ENCODE measurements around the gene TNN.
"Not testable (repeated sequence)": the region's sequence is repeated elsewhere in the genome, so short reads cannot be mapped to it uniquely, and the experiment has no call there.

TNN gene, protein sequence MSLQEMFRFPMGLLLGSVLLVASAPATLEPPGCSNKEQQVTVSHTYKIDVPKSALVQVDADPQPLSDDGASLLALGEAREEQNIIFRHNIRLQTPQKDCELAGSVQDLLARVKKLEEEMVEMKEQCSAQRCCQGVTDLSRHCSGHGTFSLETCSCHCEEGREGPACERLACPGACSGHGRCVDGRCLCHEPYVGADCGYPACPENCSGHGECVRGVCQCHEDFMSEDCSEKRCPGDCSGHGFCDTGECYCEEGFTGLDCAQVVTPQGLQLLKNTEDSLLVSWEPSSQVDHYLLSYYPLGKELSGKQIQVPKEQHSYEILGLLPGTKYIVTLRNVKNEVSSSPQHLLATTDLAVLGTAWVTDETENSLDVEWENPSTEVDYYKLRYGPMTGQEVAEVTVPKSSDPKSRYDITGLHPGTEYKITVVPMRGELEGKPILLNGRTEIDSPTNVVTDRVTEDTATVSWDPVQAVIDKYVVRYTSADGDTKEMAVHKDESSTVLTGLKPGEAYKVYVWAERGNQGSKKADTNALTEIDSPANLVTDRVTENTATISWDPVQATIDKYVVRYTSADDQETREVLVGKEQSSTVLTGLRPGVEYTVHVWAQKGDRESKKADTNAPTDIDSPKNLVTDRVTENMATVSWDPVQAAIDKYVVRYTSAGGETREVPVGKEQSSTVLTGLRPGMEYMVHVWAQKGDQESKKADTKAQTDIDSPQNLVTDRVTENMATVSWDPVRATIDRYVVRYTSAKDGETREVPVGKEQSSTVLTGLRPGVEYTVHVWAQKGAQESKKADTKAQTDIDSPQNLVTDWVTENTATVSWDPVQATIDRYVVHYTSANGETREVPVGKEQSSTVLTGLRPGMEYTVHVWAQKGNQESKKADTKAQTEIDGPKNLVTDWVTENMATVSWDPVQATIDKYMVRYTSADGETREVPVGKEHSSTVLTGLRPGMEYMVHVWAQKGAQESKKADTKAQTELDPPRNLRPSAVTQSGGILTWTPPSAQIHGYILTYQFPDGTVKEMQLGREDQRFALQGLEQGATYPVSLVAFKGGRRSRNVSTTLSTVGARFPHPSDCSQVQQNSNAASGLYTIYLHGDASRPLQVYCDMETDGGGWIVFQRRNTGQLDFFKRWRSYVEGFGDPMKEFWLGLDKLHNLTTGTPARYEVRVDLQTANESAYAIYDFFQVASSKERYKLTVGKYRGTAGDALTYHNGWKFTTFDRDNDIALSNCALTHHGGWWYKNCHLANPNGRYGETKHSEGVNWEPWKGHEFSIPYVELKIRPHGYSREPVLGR (N-terminal part only)
- long read RNA-seq = 0 reads

DNA sequence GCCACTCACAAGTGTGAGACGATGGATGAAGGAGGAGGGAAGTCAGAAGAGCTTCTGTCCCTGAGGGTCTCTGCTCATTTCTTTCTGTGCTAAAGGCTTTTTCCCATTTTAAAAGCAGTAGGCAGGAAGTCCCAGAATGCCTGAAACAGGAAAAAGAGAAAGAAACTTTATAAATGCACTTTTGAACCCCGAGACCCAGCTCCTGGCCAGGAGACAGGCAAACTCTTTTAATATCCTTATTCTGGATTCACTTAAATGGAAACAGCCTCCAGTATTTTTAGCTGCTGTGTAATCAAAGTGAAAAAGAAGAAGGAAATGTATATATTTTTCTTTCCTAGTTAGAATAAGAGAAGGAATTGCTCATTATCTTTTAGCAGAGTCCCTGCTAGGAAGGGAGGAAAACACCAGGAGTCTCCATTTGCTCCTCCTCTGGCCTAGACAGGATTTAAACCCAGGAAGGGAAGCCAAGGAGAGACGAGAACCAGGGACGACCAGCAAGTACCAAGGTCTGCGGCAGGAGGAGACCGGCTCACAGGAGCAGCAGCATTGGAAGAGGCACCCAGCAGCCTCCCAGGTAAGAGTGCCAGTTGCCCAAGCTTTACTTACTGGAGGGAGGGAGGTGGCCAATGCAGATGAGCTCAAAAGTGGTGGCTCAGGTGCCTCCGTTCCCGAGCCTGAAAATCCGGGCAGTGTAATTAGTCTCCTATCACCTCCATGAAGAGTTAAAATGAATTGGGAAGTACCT is at the start of gene TNN:
TNN (plus strand) TSS at position 472 of the 745 bp plus-strand sequence. CDS start 9,586 bp downstream, outside the sequence.
- Histone ChIP-seq H3K4me3 (replicated peaks; ENCODE audit: insufficient read depth, low read length) (no peak within 1 kb of the TSS), H3K27me3 (ENCODE audit: insufficient read depth, poor library complexity, severe bottlenecking) (no peaks in the 10 kb centered on the region), H3K27ac (replicated peaks) (no peak within 1 kb of the TSS)
- no peak for TF ChIP-seq POLR2AphosphoS5 (IDR thresholded peaks at IDR 0.05; ENCODE audit: low read depth)
- TF ChIP-seq, protein P1, sequence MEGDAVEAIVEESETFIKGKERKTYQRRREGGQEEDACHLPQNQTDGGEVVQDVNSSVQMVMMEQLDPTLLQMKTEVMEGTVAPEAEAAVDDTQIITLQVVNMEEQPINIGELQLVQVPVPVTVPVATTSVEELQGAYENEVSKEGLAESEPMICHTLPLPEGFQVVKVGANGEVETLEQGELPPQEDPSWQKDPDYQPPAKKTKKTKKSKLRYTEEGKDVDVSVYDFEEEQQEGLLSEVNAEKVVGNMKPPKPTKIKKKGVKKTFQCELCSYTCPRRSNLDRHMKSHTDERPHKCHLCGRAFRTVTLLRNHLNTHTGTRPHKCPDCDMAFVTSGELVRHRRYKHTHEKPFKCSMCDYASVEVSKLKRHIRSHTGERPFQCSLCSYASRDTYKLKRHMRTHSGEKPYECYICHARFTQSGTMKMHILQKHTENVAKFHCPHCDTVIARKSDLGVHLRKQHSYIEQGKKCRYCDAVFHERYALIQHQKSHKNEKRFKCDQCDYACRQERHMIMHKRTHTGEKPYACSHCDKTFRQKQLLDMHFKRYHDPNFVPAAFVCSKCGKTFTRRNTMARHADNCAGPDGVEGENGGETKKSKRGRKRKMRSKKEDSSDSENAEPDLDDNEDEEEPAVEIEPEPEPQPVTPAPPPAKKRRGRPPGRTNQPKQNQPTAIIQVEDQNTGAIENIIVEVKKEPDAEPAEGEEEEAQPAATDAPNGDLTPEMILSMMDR (IDR thresholded peaks at IDR 0.05; ENCODE audit: insufficient read depth, low read length) = no peak
- no peak for TF ChIP-seq SPI1 (IDR thresholded peaks at IDR 0.05; ENCODE audit: borderline replicate concordance, low read depth)
- no peak for TF ChIP-seq GABPA (IDR thresholded peaks at IDR 0.05; ENCODE audit: low read depth)
- TF ChIP-seq, protein P2, sequence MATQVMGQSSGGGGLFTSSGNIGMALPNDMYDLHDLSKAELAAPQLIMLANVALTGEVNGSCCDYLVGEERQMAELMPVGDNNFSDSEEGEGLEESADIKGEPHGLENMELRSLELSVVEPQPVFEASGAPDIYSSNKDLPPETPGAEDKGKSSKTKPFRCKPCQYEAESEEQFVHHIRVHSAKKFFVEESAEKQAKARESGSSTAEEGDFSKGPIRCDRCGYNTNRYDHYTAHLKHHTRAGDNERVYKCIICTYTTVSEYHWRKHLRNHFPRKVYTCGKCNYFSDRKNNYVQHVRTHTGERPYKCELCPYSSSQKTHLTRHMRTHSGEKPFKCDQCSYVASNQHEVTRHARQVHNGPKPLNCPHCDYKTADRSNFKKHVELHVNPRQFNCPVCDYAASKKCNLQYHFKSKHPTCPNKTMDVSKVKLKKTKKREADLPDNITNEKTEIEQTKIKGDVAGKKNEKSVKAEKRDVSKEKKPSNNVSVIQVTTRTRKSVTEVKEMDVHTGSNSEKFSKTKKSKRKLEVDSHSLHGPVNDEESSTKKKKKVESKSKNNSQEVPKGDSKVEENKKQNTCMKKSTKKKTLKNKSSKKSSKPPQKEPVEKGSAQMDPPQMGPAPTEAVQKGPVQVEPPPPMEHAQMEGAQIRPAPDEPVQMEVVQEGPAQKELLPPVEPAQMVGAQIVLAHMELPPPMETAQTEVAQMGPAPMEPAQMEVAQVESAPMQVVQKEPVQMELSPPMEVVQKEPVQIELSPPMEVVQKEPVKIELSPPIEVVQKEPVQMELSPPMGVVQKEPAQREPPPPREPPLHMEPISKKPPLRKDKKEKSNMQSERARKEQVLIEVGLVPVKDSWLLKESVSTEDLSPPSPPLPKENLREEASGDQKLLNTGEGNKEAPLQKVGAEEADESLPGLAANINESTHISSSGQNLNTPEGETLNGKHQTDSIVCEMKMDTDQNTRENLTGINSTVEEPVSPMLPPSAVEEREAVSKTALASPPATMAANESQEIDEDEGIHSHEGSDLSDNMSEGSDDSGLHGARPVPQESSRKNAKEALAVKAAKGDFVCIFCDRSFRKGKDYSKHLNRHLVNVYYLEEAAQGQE (IDR thresholded peaks at IDR 0.05; ENCODE audit: insufficient replicate concordance, low read depth) = no peak
- no peak for DNase-seq (ENCODE audit: low read depth in 1 of 2, low spot score in 1 of 2)

DNA sequence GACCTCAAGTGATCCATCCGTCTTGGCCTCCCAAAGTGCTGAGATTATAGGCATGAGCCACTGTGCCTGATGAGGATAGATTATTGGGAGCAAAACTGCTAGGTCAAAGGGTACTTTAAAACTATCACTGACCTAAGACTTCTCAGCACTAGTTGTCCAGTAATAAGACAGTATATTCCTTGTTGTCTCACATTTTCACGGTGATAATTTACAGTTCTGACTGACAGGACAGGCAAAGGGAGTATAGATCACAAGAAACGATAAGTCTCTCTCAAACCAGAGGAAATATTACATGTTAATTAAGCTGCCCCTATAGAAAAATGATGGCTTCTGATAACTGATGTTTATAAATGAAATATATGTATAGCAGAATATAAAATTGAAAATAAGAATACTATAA is 48.1 kb upstream of the TNN start:
- no peak for DNase-seq (ENCODE audit: low read depth in 1 of 2, low spot score in 1 of 2)
- H3K4me3 ChIP-seq (replicated peaks; ENCODE audit: insufficient read depth, low read length) = no peak overlapping the region
- no peak for TF ChIP-seq POLR2AphosphoS5 (IDR thresholded peaks at IDR 0.05; ENCODE audit: low read depth)
- TF ChIP-seq, protein P2 (IDR thresholded peaks at IDR 0.05; ENCODE audit: insufficient replicate concordance, low read depth) = no peak
- no peak for TF ChIP-seq SPI1 (IDR thresholded peaks at IDR 0.05; ENCODE audit: borderline replicate concordance, low read depth)
- no peaks in the 10 kb centered on the region for H3K27me3 ChIP-seq (ENCODE audit: insufficient read depth, poor library complexity, severe bottlenecking)
- H3K27ac ChIP-seq (replicated peaks) = no peak overlapping the region

DNA sequence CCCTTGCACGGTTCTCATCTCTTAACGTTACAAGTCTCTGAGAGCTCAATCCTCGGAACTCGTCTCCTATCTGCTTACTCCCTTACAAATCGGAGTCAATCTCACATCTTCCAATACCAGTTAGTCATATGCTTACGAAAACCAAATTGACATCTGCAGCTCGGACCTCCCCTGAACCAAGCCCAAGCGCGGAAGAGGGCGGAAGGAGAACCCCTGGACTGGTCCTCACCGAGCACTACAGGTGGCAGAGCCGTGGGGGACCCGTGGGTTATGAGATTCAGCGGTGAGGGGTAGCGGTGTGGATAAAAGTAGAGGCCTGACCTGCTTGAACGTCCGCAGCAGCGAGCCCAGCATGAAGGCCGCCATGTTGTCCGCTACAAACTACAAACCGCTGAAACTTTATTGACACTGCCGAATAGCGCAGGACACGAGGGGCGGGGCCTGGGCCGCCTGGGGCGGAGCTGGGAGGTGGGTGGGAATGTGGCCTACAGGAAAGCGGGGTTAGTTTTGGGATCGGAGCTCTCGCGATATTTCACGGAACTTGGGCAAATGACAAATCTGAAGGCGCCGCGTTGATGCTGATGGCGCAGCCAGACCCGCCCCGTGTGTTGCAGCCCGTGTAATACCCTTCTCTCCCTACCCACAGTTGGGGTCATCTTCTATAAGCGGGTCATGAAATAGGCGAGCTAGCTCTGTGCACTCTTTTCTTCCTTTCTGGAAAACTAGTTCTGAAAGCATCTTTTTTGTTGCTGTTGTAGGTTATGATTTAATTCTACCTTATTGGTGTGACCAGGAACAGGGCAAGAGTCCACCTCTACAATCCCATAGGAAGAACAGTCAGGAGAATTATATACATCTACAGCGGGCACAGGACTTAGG is 44.4 kb upstream of the TNN start, which contains the start of gene MRPS14:
MRPS14 (minus strand) TSS at position 383 of the 879 bp plus-strand sequence; CDS start at position 366, 17 bp downstream.
- peak; percentile 92 to 98 for DNase-seq (ENCODE audit: low read depth in 1 of 2, low spot score in 1 of 2)
- TF ChIP-seq, protein P2 (IDR thresholded peaks at IDR 0.05; ENCODE audit: insufficient replicate concordance, low read depth) = peak; percentile 66
- no peak for TF ChIP-seq SPI1 (IDR thresholded peaks at IDR 0.05; ENCODE audit: borderline replicate concordance, low read depth)
- TF ChIP-seq GABPA (IDR thresholded peaks at IDR 0.05; ENCODE audit: low read depth) = peak; percentile 27; the same call in 1 of the 2 replicates
- TF ChIP-seq POLR2AphosphoS5 (IDR thresholded peaks at IDR 0.05; ENCODE audit: low read depth) = peak; percentile 96
- TF ChIP-seq, protein P1 (IDR thresholded peaks at IDR 0.05; ENCODE audit: insufficient read depth, low read length) = no peak
- peak within 1 kb of the TSS; percentile 80 for H3K4me3 ChIP-seq (replicated peaks; ENCODE audit: insufficient read depth, low read length)
- H3K27me3 ChIP-seq (ENCODE audit: insufficient read depth, poor library complexity, severe bottlenecking) = no peaks in the 10 kb centered on the region
- peak within 1 kb of the TSS; percentile 77 for H3K27ac ChIP-seq (replicated peaks)

DNA sequence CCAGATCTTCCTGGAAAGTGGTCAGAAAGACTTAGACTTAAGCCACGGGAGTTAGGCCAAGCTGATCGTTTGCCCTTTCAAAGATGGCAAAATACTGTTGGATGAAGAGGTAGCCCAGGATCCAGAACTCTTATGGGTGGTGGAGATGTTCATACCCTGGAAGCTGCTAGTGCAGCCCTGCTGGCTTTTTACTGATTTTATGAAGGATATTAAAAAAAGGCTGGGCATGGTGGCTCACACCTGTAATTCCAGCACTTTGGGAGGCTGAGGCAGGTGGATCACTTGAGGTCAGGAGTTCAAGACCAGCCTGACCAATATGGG is 43.8 kb upstream of the TNN start:
- peak overlapping the region; percentile 77 for H3K27ac ChIP-seq (replicated peaks)
- H3K4me3 ChIP-seq (replicated peaks; ENCODE audit: insufficient read depth, low read length) = peak overlapping the region; percentile 80
- DNase-seq (ENCODE audit: low read depth in 1 of 2, low spot score in 1 of 2); H3K27me3 ChIP-seq (ENCODE audit: insufficient read depth, poor library complexity, severe bottlenecking): not testable (repeated sequence)

All from HL-60 (cell line).